ENCODE results near the gene TRIM45.

The TRIM45 gene

GRCh38 chr1:117098287-117098890 is 23.2 kb downstream of the TRIM45 start:
- DNase-seq: no peak

- DNase-seq: no peak
These were observed 24.1 kb downstream of the TRIM45 start for GRCh38 chr1:117097443-117097842.

DNA sequence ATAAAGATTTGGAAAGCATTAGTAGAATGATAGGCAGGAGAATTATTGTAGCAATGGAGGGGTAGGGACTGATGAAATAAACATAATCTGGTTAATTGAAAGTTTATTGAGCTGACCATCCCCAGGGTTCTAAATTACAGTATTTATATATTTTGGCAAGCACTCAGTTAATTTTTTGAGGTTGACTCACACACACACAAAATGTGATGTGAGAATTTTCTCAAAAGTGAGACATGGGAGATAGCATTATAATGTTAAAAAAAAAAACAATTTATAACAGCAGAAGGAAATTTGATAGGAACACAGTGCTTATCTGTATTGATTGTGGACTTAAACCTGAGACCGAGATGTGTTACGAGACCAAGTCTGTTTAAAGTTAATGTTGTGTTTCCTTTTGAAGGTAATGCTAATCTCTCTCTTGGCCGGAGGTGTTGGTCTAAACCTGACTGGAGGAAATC is 24.6 kb downstream of the TRIM45 start:
- no peak for DNase-seq

DNA sequence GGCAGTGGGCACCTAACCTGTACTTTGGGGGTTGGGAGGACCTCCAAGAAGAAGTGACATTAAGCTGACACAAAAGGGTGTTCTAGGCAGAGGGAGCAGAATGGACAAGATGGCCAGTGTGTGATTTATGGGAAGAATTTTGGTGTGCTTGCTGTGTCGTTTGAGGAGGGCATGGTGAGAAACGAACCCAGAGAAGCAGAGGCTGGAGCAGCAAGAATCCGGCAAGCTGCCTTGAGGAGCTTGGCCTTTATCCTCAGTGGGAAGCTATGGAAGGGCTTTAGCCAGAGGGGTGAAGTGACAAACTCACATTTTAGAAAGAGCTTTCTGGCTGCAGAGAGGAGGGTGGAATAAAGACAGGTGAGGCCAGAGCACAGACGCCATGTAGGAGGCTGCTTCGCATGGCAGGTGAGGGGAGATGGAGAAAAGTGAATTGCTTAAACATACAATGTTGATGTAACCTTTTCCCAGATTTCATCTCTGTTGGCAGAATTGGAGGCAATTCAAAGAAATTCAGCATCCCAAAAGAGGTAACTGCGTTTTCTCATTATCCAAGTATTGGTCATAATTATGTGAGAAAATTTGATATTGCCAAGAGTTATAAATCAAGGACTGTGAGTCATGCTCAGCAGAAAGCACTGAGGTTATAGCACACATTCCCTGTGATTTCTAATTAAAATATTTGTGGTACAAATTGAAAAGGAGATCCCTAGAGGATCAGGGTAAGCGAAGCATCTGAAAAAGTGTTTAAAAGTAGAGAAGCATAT is 26.5 kb downstream of the TRIM45 start:
- no peak for DNase-seq

- peak; percentile 82 for DNase-seq
These were observed 27.5 kb downstream of the TRIM45 start for GRCh38 chr1:117093870-117094621.

GRCh38 chr1:117093091-117093534 is 28.4 kb downstream of the TRIM45 start:
- no peak for DNase-seq

GRCh38 chr1:117092594-117092993 is 29.0 kb downstream of the TRIM45 start:
- no peak for DNase-seq

DNA sequence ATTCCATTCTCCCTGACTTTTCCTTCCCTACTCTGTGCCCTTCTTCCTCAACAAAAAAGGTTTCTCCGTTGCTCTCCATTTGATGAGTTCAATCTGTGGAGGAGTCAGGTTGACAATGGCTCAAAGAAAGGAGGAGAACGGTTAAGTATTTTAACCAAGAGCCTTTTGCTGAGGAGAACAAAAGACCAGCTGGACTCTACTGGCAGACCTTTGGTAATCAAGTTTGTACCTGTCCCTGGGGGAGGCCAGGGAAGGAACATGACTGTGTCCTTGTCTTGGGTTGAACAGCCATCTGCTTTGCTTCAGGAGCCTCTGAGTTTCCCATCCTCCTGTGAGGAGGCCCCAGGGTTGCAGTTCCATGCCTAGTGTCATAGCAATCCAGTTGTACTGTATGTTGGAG is 31.6 kb downstream of the TRIM45 start:
- no peak for DNase-seq

- DNase-seq: no peak
These were observed 33.9 kb downstream of the TRIM45 start for GRCh38 chr1:117087686-117088085.

GRCh38 chr1:117084231-117084630 is 37.3 kb downstream of the TRIM45 start:
- no peak for DNase-seq

- DNase-seq: no peak
These were observed 41.8 kb downstream of the TRIM45 start for GRCh38 chr1:117079737-117080136.

DNA sequence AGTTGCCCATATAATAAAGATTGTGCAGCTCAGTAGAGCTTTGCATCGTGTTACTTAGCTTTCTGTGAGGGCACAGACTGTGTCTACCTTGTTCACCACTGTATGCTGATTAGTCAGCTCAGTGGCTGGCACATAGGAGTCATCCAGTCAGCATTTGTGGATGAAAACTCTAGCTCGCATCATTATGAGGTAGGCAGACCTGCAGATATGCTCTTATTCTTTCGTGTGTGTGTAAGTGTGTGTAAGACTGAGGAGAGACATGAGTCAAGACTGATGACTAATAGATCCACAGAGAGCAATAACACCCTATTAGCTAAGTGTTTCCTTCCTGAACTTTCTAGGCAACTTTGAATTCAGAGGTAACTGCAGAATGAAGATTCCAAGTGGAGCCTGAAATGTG is 44.3 kb downstream of the TRIM45 start:
- DNase-seq: no peak

GRCh38 chr1:117076648-117077047 is 44.9 kb downstream of the TRIM45 start:
- DNase-seq: no peak

- DNase-seq: no peak
These were observed 51.4 kb downstream of the TRIM45 start for GRCh38 chr1:117070124-117070523.

GRCh38 chr1:117069220-117069844 is 52.2 kb downstream of the TRIM45 start:
- no peak for DNase-seq

- no peak for DNase-seq
These were observed 53.0 kb downstream of the TRIM45 start for GRCh38 chr1:117068580-117068979.

- peak; percentile 53 for DNase-seq
These were observed 53.8 kb downstream of the TRIM45 start for GRCh38 chr1:117067533-117068370.

- DNase-seq: no peak
These were observed 55.2 kb downstream of the TRIM45 start for GRCh38 chr1:117066367-117066766.

DNA sequence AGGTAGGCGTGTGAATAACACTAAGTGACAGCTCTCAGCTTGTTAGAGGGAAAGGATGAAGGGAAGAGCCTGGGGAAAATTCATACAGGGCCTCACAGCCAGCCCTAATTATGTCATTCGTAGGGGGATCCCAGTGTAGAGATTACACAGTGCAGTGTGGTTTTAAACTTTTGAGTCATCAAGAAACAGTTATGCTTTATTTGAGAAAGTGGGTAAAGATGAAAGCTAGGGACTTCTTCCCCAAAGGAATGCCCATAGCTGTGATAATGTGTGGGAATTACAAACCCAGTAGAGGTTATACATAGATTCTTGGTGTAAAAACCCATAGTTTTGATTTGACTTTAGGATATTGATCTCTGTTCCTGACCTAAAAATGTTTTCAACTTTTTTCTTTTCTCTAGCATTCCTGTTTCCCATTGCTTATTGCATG is 59.5 kb downstream of the TRIM45 start:
- no peak for DNase-seq

Data from NCI-H187 treated with DMSO at 0.1 percent for 48 hours (cell line).